T-helper 9 cell (primary cell): ENCODE results near the gene BRPF1.
A peak's percentile ranks its signal among the peaks of the same experiment; 100 is the strongest.

ENCODE experiments used
- DNase-seq: peaks from one replicate; pipeline ENCODE4 v3.0.0-alpha.2; 2020
- total RNA-seq, 2 donors: gene quantifications; one replicate each; lab custom pipeline; 2026; lab: John Stamatoyannopoulos, UW

The BRPF1 gene
- 63.0 to 103 reads per million in 2 donors for total RNA-seq

GRCh38 chr3:9731206-9732079 lies at the start of gene BRPF1:
Gene BRPF1, plus strand, starts transcription at chr3:9731735. Its CDS starts 2,406 bp downstream, at chr3:9734141.
- DNase-seq = peak; percentile 100

GRCh38 chr3:9682096-9682495 lies 49.4 kb upstream of the BRPF1 start:
- DNase-seq = no peak

- DNase-seq = no peak
These were observed 48.1 kb upstream of the BRPF1 start for GRCh38 chr3:9683426-9683825.

GRCh38 chr3:9685216-9686049 lies 46.1 kb upstream of the BRPF1 start:
- DNase-seq = no peak

- DNase-seq = no peak
These were observed 45.4 kb upstream of the BRPF1 start for GRCh38 chr3:9686050-9686550.

GRCh38 chr3:9686703-9687102 lies 44.8 kb upstream of the BRPF1 start:
- no peak for DNase-seq

- DNase-seq = no peak
These were observed 44.0 kb upstream of the BRPF1 start for GRCh38 chr3:9687514-9687913.

- DNase-seq = no peak
These were observed 42.6 kb upstream of the BRPF1 start for GRCh38 chr3:9688961-9689360.

GRCh38 chr3:9689757-9690156 lies 41.8 kb upstream of the BRPF1 start:
- DNase-seq = no peak

- no peak for DNase-seq
These were observed 40.8 kb upstream of the BRPF1 start for GRCh38 chr3:9690451-9691450.

GRCh38 chr3:9691636-9692035 lies 39.9 kb upstream of the BRPF1 start:
- DNase-seq = no peak

GRCh38 chr3:9692416-9692815 lies 39.1 kb upstream of the BRPF1 start:
- no peak for DNase-seq

- no peak for DNase-seq
These were observed 36.2 kb upstream of the BRPF1 start for GRCh38 chr3:9695345-9695744.

GRCh38 chr3:9695746-9696145 lies 35.8 kb upstream of the BRPF1 start:
- no peak for DNase-seq

- no peak for DNase-seq
These were observed 34.9 kb upstream of the BRPF1 start for GRCh38 chr3:9696480-9697220.

GRCh38 chr3:9697892-9698291 lies 33.6 kb upstream of the BRPF1 start:
- DNase-seq = no peak

GRCh38 chr3:9698293-9698692 lies 33.2 kb upstream of the BRPF1 start:
- no peak for DNase-seq

- DNase-seq = no peak
These were observed 31.0 kb upstream of the BRPF1 start for GRCh38 chr3:9700536-9700935.

GRCh38 chr3:9701006-9701405 lies 30.5 kb upstream of the BRPF1 start:
- no peak for DNase-seq

GRCh38 chr3:9701711-9702110 lies 29.8 kb upstream of the BRPF1 start:
- DNase-seq = no peak

GRCh38 chr3:9703240-9703639 lies 28.3 kb upstream of the BRPF1 start:
- DNase-seq = no peak
